GM21723 (cell line): ENCODE results near the gene RALA.
A peak's percentile ranks its signal among the peaks of the same experiment; 100 is the strongest.

ENCODE experiments used
- ATAC-seq: cut with Tn5 transposase; IDR thresholded peaks from one replicate; pipeline ENCODE4 v1.9.1; 2021; ENCODE audit warnings: mild to moderate bottlenecking, moderate library complexity; ENCODE audit not compliant: unreplicated experiment

Gene RALA

GRCh38 chr7:39609935-39610263, 13.5 kb upstream of the RALA start:
- ATAC-seq = peak; percentile 30

GRCh38 chr7:39613577-39613976, 9.8 kb upstream of the RALA start:
- no peak for ATAC-seq

GRCh38 chr7:39614299-39614698, 9.1 kb upstream of the RALA start:
- no peak for ATAC-seq

GRCh38 chr7:39615350-39615975, 7.9 kb upstream of the RALA start:
- no peak for ATAC-seq

- no peak for ATAC-seq
Observed at GRCh38 chr7:39616138-39616537, 7.2 kb upstream of the RALA start.

- ATAC-seq = no peak
Observed at GRCh38 chr7:39617005-39617404, 6.4 kb upstream of the RALA start.

- ATAC-seq = no peak
Observed at GRCh38 chr7:39618868-39619267, 4.5 kb upstream of the RALA start.

GRCh38 chr7:39620486-39620885, 2.9 kb upstream of the RALA start:
- no peak for ATAC-seq

- no peak for ATAC-seq
Observed at GRCh38 chr7:39621261-39621660, 2.1 kb upstream of the RALA start.

- ATAC-seq = peak; percentile 37
Observed at GRCh38 chr7:39621784-39622411, 1.5 kb upstream of the RALA start.

- ATAC-seq = no peak
Observed at GRCh38 chr7:39622609-39623008, 763 bp upstream of the RALA start.

- ATAC-seq = peak; percentile 56
Observed at GRCh38 chr7:39623732-39624441, 515 bp downstream of the RALA start.

- ATAC-seq = peak; percentile 17
Observed at GRCh38 chr7:39624442-39624807, 1.1 kb downstream of the RALA start.

- no peak for ATAC-seq
Observed at GRCh38 chr7:39624935-39625694, 1.7 kb downstream of the RALA start.

- ATAC-seq = no peak
Observed at GRCh38 chr7:39631736-39632308, 8.4 kb downstream of the RALA start.

GRCh38 chr7:39633563-39634477, 10.4 kb downstream of the RALA start:
- no peak for ATAC-seq

- ATAC-seq = no peak
Observed at GRCh38 chr7:39634478-39634805, 11.1 kb downstream of the RALA start.

- peak; percentile 65 for ATAC-seq
Observed at GRCh38 chr7:39637400-39637799, 14.0 kb downstream of the RALA start.

GRCh38 chr7:39637963-39638485, 14.7 kb downstream of the RALA start:
- no peak for ATAC-seq

- no peak for ATAC-seq
Observed at GRCh38 chr7:39642896-39643295, 19.5 kb downstream of the RALA start.
